B cell (primary cell): ENCODE data around the gene RIMBP2.
"Not testable (repeated sequence)": the region's sequence is repeated elsewhere in the genome, so short reads cannot be mapped to it uniquely, and the experiment has no call there.

Experiments used
- EZH2 ChIP-seq: IDR thresholded peaks from 2 replicates; pipeline ENCODE4 v1.6.1; 2012; ENCODE audit warnings: borderline replicate concordance, low read depth, mild to moderate bottlenecking, moderate library complexity, low read length; ENCODE audit not compliant: insufficient read depth, poor library complexity, severe bottlenecking
- TF ChIP-seq, protein P1 (sequence below): fragments of 200-600 bp; IDR thresholded peaks from one replicate; pipeline ENCODE4 v1.8.0; 2022; ENCODE audit warnings: antibody characterized with exemption, mild to moderate bottlenecking

DNA sequence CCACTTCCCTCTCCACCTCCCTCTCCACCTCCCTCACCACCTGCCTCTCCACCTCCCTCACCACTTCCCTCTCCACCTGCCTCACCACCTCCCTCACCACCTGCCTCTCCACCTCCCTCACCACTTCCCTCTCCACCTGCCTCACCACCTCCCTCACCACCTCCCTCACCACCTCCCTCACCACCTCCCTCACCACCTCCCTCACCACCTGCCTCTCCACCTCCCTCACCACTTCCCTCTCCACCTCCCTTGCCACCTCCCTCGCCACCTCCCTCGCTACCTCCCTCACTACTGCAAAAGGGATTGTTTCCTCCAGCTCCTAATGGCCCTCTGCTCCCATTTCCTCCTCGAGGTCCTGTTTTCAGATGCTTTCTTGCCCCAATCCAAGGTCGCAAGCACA, 69.9 kb downstream of the RIMBP2 start:
- TF ChIP-seq, protein P1, sequence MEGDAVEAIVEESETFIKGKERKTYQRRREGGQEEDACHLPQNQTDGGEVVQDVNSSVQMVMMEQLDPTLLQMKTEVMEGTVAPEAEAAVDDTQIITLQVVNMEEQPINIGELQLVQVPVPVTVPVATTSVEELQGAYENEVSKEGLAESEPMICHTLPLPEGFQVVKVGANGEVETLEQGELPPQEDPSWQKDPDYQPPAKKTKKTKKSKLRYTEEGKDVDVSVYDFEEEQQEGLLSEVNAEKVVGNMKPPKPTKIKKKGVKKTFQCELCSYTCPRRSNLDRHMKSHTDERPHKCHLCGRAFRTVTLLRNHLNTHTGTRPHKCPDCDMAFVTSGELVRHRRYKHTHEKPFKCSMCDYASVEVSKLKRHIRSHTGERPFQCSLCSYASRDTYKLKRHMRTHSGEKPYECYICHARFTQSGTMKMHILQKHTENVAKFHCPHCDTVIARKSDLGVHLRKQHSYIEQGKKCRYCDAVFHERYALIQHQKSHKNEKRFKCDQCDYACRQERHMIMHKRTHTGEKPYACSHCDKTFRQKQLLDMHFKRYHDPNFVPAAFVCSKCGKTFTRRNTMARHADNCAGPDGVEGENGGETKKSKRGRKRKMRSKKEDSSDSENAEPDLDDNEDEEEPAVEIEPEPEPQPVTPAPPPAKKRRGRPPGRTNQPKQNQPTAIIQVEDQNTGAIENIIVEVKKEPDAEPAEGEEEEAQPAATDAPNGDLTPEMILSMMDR: not testable (repeated sequence)
- not testable (repeated sequence) for TF ChIP-seq EZH2
